Measurements from ENCODE around the gene GTPBP3. TPM values are rescaled to one million over a fixed set of nuclear protein-coding genes. Genes with fewer than 3 reads are reported as not detected.
A peak's percentile ranks its signal among the peaks of the same experiment; 100 is the strongest.

Gene GTPBP3
- total and polyA plus RNA-seq, 2 of the 13 experiments (the other 11 are each of a cell fraction or from before 2014, with no cell fraction given) = 17.5 to 30.0 TPM

DNA sequence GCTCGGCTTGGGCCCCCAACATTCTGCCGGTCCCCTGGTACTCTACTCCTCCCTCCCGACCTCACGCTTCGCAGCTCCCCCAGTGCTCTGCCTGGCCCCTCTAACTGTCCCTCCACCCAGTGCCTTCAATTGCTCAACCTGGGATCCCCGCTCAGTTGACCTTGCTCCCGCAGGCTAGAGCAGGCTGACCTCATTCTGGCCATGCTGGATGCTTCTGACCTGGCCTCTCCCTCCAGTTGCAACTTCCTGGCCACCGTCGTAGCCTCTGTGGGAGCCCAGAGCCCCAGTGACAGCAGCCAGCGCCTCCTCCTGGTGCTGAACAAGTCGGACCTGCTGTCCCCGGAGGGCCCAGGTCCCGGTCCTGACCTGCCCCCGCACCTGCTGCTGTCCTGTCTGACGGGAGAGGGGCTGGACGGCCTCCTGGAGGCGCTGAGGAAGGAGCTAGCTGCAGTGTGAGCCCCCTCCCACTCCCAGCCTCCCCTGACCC lies 3.6 kb downstream of the GTPBP3 start (continued):
- TF ChIP-seq RBM39 (IDR thresholded peaks at IDR 0.05; ENCODE audit: low read depth, low read length, poor library complexity, severe bottlenecking) = no peak
- TF ChIP-seq, protein P1, sequence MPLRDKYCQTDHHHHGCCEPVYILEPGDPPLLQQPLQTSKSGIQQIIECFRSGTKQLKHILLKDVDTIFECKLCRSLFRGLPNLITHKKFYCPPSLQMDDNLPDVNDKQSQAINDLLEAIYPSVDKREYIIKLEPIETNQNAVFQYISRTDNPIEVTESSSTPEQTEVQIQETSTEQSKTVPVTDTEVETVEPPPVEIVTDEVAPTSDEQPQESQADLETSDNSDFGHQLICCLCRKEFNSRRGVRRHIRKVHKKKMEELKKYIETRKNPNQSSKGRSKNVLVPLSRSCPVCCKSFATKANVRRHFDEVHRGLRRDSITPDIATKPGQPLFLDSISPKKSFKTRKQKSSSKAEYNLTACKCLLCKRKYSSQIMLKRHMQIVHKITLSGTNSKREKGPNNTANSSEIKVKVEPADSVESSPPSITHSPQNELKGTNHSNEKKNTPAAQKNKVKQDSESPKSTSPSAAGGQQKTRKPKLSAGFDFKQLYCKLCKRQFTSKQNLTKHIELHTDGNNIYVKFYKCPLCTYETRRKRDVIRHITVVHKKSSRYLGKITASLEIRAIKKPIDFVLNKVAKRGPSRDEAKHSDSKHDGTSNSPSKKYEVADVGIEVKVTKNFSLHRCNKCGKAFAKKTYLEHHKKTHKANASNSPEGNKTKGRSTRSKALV (CRISPR knock-in tag; IDR thresholded peaks at IDR 0.05) = no peak
- no peak for TF ChIP-seq ZNF180 (CRISPR knock-in tag; IDR thresholded peaks at IDR 0.05; ENCODE audit: borderline replicate concordance, low read depth)
- no peak for TF ChIP-seq ZBTB42 (CRISPR knock-in tag; IDR thresholded peaks at IDR 0.05)
- TF ChIP-seq, protein P2, sequence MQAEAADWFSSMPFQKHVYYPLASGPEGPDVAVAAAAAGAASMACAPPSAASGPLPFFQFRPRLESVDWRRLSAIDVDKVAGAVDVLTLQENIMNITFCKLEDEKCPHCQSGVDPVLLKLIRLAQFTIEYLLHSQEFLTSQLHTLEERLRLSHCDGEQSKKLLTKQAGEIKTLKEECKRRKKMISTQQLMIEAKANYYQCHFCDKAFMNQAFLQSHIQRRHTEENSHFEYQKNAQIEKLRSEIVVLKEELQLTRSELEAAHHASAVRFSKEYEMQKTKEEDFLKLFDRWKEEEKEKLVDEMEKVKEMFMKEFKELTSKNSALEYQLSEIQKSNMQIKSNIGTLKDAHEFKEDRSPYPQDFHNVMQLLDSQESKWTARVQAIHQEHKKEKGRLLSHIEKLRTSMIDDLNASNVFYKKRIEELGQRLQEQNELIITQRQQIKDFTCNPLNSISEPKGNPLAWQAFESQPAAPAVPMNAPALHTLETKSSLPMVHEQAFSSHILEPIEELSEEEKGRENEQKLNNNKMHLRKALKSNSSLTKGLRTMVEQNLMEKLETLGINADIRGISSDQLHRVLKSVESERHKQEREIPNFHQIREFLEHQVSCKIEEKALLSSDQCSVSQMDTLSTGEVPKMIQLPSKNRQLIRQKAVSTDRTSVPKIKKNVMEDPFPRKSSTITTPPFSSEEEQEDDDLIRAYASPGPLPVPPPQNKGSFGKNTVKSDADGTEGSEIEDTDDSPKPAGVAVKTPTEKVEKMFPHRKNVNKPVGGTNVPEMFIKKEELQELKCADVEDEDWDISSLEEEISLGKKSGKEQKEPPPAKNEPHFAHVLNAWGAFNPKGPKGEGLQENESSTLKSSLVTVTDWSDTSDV (CRISPR knock-in tag; IDR thresholded peaks at IDR 0.05) = no peak
- TF ChIP-seq NFE2 (CRISPR knock-in tag; IDR thresholded peaks at IDR 0.05) = no peak
- TF ChIP-seq ZSCAN21 (CRISPR knock-in tag; IDR thresholded peaks at IDR 0.05; ENCODE audit: borderline replicate concordance) = no peak
- TF ChIP-seq, protein P3, sequence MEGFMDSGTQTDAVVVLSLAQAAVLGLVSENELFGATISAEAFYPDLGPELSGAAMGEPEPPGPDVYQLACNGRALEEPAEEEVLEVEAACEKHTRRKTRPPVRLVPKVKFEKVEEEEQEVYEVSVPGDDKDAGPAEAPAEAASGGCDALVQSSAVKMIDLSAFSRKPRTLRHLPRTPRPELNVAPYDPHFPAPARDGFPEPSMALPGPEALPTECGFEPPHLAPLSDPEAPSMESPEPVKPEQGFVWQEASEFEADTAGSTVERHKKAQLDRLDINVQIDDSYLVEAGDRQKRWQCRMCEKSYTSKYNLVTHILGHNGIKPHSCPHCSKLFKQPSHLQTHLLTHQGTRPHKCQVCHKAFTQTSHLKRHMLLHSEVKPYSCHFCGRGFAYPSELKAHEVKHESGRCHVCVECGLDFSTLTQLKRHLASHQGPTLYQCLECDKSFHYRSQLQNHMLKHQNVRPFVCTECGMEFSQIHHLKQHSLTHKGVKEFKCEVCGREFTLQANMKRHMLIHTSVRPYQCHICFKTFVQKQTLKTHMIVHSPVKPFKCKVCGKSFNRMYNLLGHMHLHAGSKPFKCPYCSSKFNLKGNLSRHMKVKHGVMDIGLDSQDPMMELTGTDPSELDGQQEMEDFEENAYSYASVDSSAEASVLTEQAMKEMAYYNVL (CRISPR knock-in tag; IDR thresholded peaks at IDR 0.05; ENCODE audit: borderline replicate concordance) = no peak; the same call in 1 of the 2 replicates
- TF ChIP-seq ZNF773 (CRISPR knock-in tag; IDR thresholded peaks at IDR 0.05; ENCODE audit: borderline replicate concordance) = no peak; the same call in 1 of the 2 replicates
- TF ChIP-seq, protein P4, sequence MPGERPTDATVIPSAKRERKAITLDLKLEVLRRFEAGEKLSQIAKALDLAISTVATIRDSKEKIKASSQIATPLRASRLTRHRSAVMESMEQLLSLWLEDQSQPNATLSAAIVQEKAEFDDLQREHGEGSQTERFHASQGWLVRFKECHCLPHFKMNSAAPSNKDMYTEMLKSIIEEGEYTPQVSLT (CRISPR knock-in tag; IDR thresholded peaks at IDR 0.05; ENCODE audit: borderline replicate concordance, low read depth) = no peak
- TF ChIP-seq, protein P5, sequence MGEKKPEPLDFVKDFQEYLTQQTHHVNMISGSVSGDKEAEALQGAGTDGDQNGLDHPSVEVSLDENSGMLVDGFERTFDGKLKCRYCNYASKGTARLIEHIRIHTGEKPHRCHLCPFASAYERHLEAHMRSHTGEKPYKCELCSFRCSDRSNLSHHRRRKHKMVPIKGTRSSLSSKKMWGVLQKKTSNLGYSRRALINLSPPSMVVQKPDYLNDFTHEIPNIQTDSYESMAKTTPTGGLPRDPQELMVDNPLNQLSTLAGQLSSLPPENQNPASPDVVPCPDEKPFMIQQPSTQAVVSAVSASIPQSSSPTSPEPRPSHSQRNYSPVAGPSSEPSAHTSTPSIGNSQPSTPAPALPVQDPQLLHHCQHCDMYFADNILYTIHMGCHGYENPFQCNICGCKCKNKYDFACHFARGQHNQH (CRISPR knock-in tag; IDR thresholded peaks at IDR 0.05) = peak; percentile 70; the same call in 1 of the 2 replicates
